Panc1 (cell line): Measurements from ENCODE around the gene ITK. TPM values are rescaled to one million over a fixed set of nuclear protein-coding genes. Genes with fewer than 3 reads are reported as not detected.
"Not testable (repeated sequence)": the region's sequence is repeated elsewhere in the genome, so short reads cannot be mapped to it uniquely, and the experiment has no call there.

ENCODE experiments used
- ATAC-seq: fragments of 200-7000 bp; cut with Tn5 transposase; 2 replicates; pipeline ENCODE4 v1.9.1; 2020; ENCODE audit warnings: mild to moderate bottlenecking, moderate library complexity
- BruUV-seq: library from RNA; stranded (reverse); fragments of 400-500 nt; replicated peaks from 2 replicates; lab custom pipeline; 2021; lab: Mats Ljungman, UMichigan
- CTCF ChIA-PET: fragments of 300-600 bp; sonication (Branson Sonifier 250); formaldehyde crosslinking; loops from one replicate; lab custom pipeline; 2022; ENCODE audit warnings: antibody characterized with exemption; lab: Charles Lee
- POLR2A ChIA-PET: fragments of 300-600 bp; sonication (Branson Sonifier 250); formaldehyde crosslinking; loops from one replicate; lab custom pipeline; 2022; ENCODE audit warnings: antibody characterized with exemption; lab: Charles Lee
- DNase-seq: peaks from one replicate; pipeline ENCODE4 v3.0.0-alpha.2; 2010; ENCODE audit warnings: low read depth, low spot score
- H3K27ac ChIP-seq: 2 replicates; pipeline ENCODE4 v1.5.1; 2011; ENCODE audit warnings: mild to moderate bottlenecking, low read length, inconsistent platforms
- H3K27me3 ChIP-seq: fragments of 200-500 bp; sonication (Bioruptor generic); 2 replicates; pipeline ENCODE4 v1.6.0; 2014; ENCODE audit warnings: low read length, inconsistent platforms; ENCODE audit not compliant: control insufficient read depth, insufficient read depth
- H3K36me3 ChIP-seq: fragments of 200-500 bp; sonication (Bioruptor generic); 2 replicates; pipeline ENCODE4 v1.5.1; 2014; ENCODE audit warnings: inconsistent platforms, mild to moderate bottlenecking, low read length, moderate library complexity; ENCODE audit not compliant: control insufficient read depth, insufficient read depth
- H3K4me1 ChIP-seq: 2 replicates; pipeline ENCODE4 v1.5.1; 2011; ENCODE audit warnings: inconsistent platforms, mild to moderate bottlenecking, low read length, moderate library complexity; ENCODE audit not compliant: control insufficient read depth, insufficient read depth
- H3K4me3 ChIP-seq, 2 experiments: 2 replicates each; pipeline ENCODE4 v1.5.1; 2011 to 2012; ENCODE audit warnings: low read depth in 2 of 2, low read length in 2 of 2, mild to moderate bottlenecking in 2 of 2, inconsistent platforms in 1 of 2, moderate library complexity in 1 of 2
- H3K9me3 ChIP-seq: fragments of 200-500 bp; sonication (Bioruptor generic); 2 replicates; pipeline ENCODE4 v1.5.1; 2014; ENCODE audit warnings: low read depth, mild to moderate bottlenecking, inconsistent platforms, low read length, moderate library complexity; ENCODE audit not compliant: control insufficient read depth, insufficient read depth
- POLR2AphosphoS5 ChIP-seq: IDR thresholded peaks from 2 replicates; pipeline ENCODE4 v1.6.1; 2012; ENCODE audit warnings: mild to moderate bottlenecking, low read depth, low read length, moderate library complexity
- SIN3A ChIP-seq: IDR thresholded peaks from 2 replicates; pipeline ENCODE4 v1.6.1; 2012; ENCODE audit warnings: low read depth, mild to moderate bottlenecking, low read length, moderate library complexity, borderline replicate concordance; ENCODE audit not compliant: insufficient read depth
- TCF7L2 ChIP-seq: IDR thresholded peaks from 2 replicates; pipeline ENCODE4 v1.6.1; 2011; ENCODE audit warnings: mild to moderate bottlenecking, low read depth, low read length, inconsistent platforms
- in situ Hi-C: cut with HindIII; loops from 2 replicates; pipeline ENCODE4 v1.10.0; 2016; ENCODE audit warnings: low sequenced_read_pairs, low pct_unique_long_range_greater_than_20kb
- intact Hi-C: fragments of 100-400 bp; cut with micrococcal nuclease; formaldehyde crosslinking; loops from one replicate; pipeline ENCODE4 v1.10.0; 2022; ENCODE audit not compliant: unreplicated experiment
- total RNA-seq: library from RNA; stranded (reverse); gene quantifications from one replicate; pipeline ENCODE4 v1.2.1, GENCODE V29; 2021; ENCODE audit not compliant: unreplicated experiment
- TF ChIP-seq, protein P1 (sequence below), 2 experiments: IDR thresholded peaks; 2 replicates each; pipeline ENCODE4 v1.6.1; 2011 to 2012; ENCODE audit warnings: low read depth in 2 of 2, control low read depth in 1 of 2, low read length in 1 of 2, mild to moderate bottlenecking in 1 of 2, moderate library complexity in 1 of 2; ENCODE audit not compliant: insufficient read depth in 1 of 2
- TF ChIP-seq, protein P2 (sequence below): fragments of 450-650 bp; IDR thresholded peaks from 2 replicates; pipeline ENCODE4 v1.5.1; 2017; ENCODE audit warnings: mild to moderate bottlenecking

Gene ITK
- total RNA-seq, 1 experiment from 2014 or later: 0.26 TPM

- ChIA-PET CTCF (no interaction called here), POLR2A (no interaction called here)
- no TSS peak for BruUV-seq
- no peaks in the 10 kb centered on the region for H3K4me1 ChIP-seq
- peaks cover 3% of the 10 kb centered on the region for H3K27me3 ChIP-seq
- DNase-seq: no peak
- no peaks in the 10 kb centered on the region for H3K36me3 ChIP-seq
- no peak overlapping the region for H3K27ac ChIP-seq
- H3K9me3 ChIP-seq: no peaks in the 10 kb centered on the region
- H3K4me3 ChIP-seq: no peak overlapping the region
- in situ Hi-C loops: no loop called here
- intact Hi-C loops: no loop called here
- no peak for ATAC-seq
- TF ChIP-seq, protein P1, sequence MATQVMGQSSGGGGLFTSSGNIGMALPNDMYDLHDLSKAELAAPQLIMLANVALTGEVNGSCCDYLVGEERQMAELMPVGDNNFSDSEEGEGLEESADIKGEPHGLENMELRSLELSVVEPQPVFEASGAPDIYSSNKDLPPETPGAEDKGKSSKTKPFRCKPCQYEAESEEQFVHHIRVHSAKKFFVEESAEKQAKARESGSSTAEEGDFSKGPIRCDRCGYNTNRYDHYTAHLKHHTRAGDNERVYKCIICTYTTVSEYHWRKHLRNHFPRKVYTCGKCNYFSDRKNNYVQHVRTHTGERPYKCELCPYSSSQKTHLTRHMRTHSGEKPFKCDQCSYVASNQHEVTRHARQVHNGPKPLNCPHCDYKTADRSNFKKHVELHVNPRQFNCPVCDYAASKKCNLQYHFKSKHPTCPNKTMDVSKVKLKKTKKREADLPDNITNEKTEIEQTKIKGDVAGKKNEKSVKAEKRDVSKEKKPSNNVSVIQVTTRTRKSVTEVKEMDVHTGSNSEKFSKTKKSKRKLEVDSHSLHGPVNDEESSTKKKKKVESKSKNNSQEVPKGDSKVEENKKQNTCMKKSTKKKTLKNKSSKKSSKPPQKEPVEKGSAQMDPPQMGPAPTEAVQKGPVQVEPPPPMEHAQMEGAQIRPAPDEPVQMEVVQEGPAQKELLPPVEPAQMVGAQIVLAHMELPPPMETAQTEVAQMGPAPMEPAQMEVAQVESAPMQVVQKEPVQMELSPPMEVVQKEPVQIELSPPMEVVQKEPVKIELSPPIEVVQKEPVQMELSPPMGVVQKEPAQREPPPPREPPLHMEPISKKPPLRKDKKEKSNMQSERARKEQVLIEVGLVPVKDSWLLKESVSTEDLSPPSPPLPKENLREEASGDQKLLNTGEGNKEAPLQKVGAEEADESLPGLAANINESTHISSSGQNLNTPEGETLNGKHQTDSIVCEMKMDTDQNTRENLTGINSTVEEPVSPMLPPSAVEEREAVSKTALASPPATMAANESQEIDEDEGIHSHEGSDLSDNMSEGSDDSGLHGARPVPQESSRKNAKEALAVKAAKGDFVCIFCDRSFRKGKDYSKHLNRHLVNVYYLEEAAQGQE (IDR thresholded peaks at IDR 0.05; ENCODE audit: insufficient read depth in 1 of 2, low read depth in 2 of 2, low read length in 1 of 2): no peak
- TF ChIP-seq, protein P2, sequence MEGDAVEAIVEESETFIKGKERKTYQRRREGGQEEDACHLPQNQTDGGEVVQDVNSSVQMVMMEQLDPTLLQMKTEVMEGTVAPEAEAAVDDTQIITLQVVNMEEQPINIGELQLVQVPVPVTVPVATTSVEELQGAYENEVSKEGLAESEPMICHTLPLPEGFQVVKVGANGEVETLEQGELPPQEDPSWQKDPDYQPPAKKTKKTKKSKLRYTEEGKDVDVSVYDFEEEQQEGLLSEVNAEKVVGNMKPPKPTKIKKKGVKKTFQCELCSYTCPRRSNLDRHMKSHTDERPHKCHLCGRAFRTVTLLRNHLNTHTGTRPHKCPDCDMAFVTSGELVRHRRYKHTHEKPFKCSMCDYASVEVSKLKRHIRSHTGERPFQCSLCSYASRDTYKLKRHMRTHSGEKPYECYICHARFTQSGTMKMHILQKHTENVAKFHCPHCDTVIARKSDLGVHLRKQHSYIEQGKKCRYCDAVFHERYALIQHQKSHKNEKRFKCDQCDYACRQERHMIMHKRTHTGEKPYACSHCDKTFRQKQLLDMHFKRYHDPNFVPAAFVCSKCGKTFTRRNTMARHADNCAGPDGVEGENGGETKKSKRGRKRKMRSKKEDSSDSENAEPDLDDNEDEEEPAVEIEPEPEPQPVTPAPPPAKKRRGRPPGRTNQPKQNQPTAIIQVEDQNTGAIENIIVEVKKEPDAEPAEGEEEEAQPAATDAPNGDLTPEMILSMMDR: no peak
- no peak for TF ChIP-seq POLR2AphosphoS5
- TF ChIP-seq SIN3A: no peak
- TF ChIP-seq TCF7L2: no peak
These were observed 60.8 kb downstream of the ITK start for GRCh38 chr5:157241483-157241882.

DNA sequence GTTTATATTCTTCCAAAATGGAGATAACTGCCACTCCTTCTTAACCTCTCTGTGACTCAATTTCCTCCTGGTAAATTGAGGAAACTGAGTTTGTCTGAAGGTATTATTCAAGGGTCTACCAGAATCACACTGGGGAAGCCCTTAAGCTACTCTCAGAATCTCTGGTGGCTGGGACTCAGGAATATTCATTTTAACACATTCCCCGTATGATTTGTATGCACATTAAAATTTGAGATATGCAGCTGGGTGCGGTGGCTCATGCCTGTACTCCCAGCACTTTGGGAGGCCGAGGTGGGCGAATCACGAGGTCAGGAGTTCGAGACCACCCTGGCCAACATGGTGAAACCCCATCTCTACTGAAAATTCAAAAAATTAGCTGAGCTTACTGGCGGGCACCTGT is 64.1 kb downstream of the ITK start:
- H3K27me3 ChIP-seq, in situ Hi-C loops, POLR2A ChIA-PET, H3K4me3 ChIP-seq, BruUV-seq, CTCF ChIA-PET, H3K36me3 ChIP-seq, DNase-seq, intact Hi-C loops, H3K4me1 ChIP-seq, H3K9me3 ChIP-seq, H3K27ac ChIP-seq, ATAC-seq: not testable (repeated sequence)

DNA sequence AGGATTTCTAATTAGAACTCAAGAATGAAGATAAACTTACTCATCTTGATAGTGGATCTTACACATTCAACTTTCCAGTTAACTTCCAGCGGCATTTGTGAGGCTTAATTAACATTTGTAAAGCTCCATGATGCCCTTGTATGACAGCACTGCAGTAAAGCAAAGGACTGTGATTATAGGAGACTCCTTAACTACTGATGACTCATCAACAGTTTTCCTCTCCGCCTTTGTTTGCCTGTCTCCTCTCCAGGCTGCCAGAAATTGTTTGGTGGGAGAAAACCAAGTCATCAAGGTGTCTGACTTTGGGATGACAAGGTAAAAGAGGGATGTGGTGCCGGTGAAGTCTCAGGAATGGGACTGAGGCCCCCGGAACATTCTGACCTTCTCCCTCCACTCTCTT is 64.8 kb downstream of the ITK start:
- intact Hi-C loops: no loop called here

More for the DNA sequence above, 64.8 kb downstream of the ITK start:
- no TSS peak for BruUV-seq
- Histone ChIP-seq H3K27me3 (no peaks in the 10 kb centered on the region; the same call in none of the 2 replicates), H3K27ac (no peak overlapping the region), H3K9me3 (no peaks in the 10 kb centered on the region), H3K36me3 (no peaks in the 10 kb centered on the region), H3K4me3 (no peak overlapping the region), H3K4me1 (no peaks in the 10 kb centered on the region)
- TF ChIP-seq POLR2AphosphoS5: no peak
- TF ChIP-seq, protein P2: no peak
- no peak for TF ChIP-seq TCF7L2
- no peak for TF ChIP-seq SIN3A
- TF ChIP-seq, protein P1 (IDR thresholded peaks at IDR 0.05; ENCODE audit: insufficient read depth in 1 of 2, low read depth in 2 of 2, low read length in 1 of 2): no peak
- no peak for DNase-seq
- CTCF ChIA-PET: no interaction called here
- in situ Hi-C loops: no loop called here
- POLR2A ChIA-PET: no interaction called here
- ATAC-seq: no peak
